PFSK-1 (cell line): Measurements from ENCODE around the gene PHC2.

Experiments used
- POLR2AphosphoS5 ChIP-seq: IDR thresholded peaks from 2 replicates; pipeline ENCODE4 v1.6.1; 2012; ENCODE audit warnings: low read depth, mild to moderate bottlenecking, control low read depth, low read length, moderate library complexity
- SIN3A ChIP-seq: IDR thresholded peaks from 2 replicates; pipeline ENCODE4 v1.6.1; 2012; ENCODE audit warnings: mild to moderate bottlenecking, low read length, moderate library complexity, borderline replicate concordance; ENCODE audit not compliant: insufficient read depth
- TAF1 ChIP-seq: IDR thresholded peaks from 2 replicates; pipeline ENCODE4 v1.6.1; 2012; ENCODE audit warnings: low read length, control low read depth, borderline replicate concordance; ENCODE audit not compliant: insufficient read depth
- TF ChIP-seq, protein P1 (sequence below), 2 experiments: IDR thresholded peaks; 2 replicates each; pipeline versions ENCODE4 v1.6.1 to v1.8.0; 2011 to 2012; ENCODE audit warnings: low read depth in 2 of 2, low read length in 2 of 2, control low read depth in 1 of 2, inconsistent platforms in 1 of 2, mild to moderate bottlenecking in 1 of 2, moderate library complexity in 1 of 2; ENCODE audit not compliant: insufficient read depth in 1 of 2

- no peak for TF ChIP-seq POLR2AphosphoS5
- TF ChIP-seq, protein P1, sequence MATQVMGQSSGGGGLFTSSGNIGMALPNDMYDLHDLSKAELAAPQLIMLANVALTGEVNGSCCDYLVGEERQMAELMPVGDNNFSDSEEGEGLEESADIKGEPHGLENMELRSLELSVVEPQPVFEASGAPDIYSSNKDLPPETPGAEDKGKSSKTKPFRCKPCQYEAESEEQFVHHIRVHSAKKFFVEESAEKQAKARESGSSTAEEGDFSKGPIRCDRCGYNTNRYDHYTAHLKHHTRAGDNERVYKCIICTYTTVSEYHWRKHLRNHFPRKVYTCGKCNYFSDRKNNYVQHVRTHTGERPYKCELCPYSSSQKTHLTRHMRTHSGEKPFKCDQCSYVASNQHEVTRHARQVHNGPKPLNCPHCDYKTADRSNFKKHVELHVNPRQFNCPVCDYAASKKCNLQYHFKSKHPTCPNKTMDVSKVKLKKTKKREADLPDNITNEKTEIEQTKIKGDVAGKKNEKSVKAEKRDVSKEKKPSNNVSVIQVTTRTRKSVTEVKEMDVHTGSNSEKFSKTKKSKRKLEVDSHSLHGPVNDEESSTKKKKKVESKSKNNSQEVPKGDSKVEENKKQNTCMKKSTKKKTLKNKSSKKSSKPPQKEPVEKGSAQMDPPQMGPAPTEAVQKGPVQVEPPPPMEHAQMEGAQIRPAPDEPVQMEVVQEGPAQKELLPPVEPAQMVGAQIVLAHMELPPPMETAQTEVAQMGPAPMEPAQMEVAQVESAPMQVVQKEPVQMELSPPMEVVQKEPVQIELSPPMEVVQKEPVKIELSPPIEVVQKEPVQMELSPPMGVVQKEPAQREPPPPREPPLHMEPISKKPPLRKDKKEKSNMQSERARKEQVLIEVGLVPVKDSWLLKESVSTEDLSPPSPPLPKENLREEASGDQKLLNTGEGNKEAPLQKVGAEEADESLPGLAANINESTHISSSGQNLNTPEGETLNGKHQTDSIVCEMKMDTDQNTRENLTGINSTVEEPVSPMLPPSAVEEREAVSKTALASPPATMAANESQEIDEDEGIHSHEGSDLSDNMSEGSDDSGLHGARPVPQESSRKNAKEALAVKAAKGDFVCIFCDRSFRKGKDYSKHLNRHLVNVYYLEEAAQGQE (IDR thresholded peaks at IDR 0.05; ENCODE audit: insufficient read depth in 1 of 2, low read depth in 2 of 2, low read length in 2 of 2), result no peak
- TF ChIP-seq SIN3A, result no peak
- TF ChIP-seq TAF1, result no peak
Observed at GRCh38 chr1:33454646-33455282, 23.9 kb upstream of the PHC2 start.
